NCI-H510A (cell line): Measurements from ENCODE around the gene RNPS1.
"Not testable (repeated sequence)": the region's sequence is repeated elsewhere in the genome, so short reads cannot be mapped to it uniquely, and the experiment has no call there.

ENCODE experiments used
- DNase-seq: peaks from one replicate; lab custom pipeline; 2025; lab: John Stamatoyannopoulos, UW

RNPS1 gene

DNA sequence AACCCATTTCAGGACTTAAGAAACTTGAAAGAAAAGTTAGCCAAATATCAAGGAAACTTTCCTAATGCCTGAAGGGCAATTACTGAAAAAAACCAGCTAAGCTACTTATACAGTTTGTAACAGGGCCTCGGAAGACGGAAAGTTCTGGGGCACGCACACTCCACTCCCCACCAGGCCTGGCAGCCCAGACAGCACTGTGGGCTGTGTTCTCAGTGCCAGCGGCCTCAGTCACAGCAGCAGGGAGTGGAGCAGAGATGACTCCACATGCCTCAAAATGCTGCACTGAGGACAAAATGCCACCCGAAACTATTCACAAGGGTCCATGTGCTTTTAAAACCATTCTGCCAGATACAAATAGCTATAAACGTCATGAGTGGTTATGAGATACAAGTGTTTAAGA lies 10.2 kb downstream of the RNPS1 start:
- DNase-seq, result no peak

DNA sequence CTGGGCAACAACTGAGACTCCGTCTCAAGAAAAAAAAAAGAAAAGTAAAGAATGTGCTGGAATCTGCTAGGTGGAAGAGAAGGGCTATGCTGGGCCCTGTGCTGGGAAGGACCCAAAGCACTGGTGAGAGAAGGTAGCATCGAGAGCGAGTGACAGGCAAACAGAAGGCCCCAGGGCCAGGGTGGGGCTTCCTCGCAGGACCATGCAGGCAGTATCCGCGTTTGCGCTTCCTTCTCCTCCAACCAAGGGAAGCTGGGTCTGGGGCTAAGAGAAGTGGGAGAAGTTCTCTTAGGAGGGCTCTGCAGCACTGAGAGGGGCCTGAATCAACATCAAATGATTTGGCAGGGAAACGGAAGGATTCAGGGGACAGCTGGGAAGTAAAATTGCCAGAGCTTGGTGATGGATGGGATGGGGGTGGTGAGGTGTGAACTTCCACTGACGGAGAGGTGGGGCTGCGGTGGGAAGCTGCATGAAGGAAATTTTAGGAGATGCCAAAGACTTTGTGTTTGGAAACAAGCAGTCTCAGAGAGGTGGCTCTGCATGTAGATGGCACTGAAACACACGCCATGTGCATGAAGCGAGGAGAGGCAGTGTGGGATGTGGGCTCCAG lies 11.3 kb downstream of the RNPS1 start:
- DNase-seq, result no peak

DNA sequence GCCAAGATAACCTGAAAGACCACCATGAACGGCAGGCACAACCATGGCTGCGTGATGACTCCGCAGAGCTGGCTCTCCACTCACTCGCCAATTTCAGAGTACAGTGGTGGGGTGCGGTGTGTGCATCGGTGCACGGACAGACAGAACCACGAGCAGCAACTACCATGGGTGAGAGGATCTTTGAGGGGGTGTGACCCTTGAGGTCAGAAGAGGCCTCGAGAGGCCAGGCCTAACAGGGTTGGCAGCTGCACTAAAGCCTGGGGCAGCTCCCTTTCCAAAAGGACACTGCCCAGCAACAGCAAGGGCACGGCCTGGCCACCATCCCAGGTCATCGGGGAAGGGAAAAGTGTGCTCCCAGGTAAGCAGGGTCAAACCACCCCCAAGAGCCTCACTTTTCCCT lies 14.6 kb downstream of the RNPS1 start:
- DNase-seq, result no peak

DNA sequence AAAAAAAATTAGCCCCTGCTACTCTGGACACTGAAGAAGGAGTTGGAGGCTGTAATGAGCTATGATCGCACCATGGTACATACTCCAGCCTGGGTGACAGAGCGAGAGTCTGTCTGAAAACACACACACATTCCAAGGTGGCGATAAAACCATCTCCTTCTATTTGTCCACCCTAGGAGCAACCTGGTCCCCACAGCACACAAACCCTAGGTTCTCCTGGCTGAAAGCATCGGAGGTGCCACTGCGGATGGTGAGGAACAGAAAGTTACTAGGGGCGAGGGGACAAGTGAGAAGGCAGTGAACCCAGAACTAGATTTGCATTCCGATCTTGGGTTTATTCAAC lies 15.1 kb downstream of the RNPS1 start:
- DNase-seq, result no peak

DNA sequence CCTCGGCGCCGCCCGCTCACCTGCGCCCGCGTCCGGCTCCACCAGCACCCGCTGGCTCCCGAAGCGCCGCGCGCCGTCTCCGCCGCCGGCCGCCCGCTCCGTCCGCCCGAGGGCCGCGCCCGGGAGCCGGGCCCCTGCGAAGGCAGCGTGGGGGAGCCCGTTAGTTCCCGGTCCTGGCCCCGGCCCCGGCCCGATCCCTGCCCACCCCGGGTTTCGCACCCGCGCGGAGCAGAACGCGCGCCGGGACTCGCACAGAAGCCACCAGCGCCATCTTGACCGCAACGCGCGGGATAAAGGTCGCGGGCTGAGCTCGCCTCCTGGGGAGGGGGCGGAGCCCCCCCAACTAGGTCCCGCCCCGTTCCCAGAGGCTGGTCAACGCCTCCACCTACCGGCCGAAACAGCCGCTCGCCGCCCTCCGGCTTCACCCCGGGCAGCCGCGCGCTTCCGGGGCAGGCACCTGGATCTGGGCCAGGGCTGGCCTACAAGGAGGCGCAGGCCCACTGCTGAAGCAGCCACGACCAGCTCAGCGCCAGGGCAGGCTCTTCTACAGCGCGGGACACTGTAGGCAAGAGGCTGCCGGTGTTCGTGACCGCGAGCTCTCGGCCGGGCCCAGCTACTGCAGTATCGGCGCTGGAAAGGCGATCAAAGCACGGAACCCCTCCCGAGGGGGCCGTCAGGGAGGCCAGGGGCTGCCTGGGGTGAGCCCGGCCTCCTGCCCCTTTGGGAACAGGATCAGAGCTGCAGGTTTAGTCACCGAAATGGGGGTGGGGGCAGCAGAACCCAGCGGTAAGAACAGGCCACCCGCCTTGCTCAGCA lies 16.4 kb downstream of the RNPS1 start, which contains the start of gene ECI1:
ECI1 (minus strand) TSS at position 292 of the 816 bp plus-strand sequence; CDS start at position 271, 21 bp downstream.
- DNase-seq, result peak; percentile 79

DNA sequence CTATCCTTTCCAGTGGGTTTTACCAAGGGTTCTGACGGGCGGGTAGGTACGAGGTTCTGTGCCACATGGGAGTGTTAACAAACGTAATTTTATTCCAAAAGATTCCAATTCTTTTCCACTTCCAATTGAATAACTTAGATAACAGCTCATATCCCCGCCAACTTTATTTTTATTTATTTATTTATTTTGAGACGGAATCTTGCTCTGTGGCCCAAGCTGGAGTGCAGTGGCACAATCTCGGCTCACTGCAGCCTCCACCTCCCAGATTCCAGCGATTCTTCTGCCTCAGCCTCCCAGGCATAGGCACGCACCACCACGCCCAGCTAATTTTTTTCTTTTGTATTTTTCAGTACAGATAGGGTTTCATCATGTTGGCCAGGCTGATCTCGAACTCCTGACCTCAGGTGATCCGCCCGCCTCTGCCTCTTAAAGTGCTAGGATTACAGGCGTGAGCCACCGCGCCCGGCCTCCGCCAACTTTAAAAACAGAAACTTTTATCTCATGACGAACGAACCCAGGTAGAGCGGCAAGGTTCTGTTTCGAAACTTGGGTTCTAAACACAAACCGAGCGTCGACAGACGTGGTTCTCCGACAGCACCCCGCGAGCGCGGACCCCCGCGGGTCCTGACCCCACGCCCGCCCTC lies 17.2 kb downstream of the RNPS1 start:
- DNase-seq, result no peak

DNA sequence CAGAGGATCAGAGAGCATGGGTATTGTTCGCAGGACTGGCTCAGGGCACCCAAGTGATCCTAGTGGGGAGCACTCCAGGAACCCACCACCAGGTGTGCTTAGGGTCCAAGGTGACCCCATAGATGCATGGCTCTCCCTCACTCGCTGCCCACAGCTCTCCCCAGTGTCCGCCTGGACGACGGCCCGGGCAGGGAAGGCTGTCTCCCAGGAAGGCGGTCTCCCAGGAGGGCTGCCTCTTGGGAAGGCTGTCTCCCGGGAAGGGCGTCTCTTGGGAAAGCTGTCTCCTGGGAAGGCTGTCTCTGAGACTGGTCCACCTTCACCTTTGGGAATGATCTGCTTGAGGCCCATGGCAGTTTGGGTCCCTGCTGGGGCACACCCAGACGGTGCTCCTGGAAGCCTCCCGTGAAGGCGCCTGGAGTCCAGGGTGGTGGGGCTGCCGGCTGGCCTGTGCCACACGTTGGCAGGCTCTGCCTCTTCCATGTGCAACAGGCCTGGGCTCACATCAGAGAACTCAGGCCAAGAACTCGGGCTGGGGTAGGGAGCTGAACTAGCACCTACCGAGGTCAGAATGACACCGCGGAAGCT lies 21.5 kb downstream of the RNPS1 start:
- no peak for DNase-seq

DNA sequence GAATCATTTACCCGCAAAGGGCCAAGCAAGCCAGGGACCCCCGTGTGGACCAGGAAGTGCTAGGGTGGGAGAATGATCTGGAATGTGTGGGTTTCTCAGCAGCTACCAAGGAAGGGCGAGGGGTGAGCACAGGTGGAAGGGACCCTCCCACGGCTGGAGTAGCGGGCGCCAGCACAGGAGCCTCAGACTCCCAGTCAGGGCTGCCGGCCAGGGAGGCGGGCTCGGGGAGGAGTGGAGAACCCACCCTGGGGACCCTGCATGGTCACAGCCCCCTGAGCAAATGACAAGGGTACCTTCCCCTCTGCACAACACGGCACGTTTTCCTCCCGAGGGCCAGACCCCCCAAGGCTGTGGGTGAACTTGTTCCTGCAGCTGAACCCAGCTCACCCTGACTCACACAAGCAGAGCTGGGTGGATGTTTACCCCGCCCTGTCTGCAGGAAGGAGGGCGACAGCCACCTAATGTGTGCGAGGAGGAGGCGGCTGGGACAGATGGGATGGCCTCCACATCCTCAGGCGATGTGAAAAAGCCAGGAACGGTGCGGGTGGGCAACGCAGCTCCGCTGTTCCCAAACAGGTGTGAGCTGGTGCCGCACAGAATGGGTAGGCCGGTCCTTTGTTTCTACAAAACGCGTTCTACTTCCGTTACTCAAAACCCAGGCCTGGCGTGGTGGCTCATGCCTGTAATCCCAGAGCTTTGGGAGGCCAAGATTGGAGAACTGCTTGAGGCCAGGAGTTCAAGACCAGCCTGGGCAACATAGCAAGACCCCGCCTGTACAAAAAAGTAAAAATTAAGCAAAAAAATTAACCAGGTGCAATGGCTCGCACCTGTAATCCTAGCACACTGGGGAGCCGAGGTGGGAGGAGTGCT lies 22.8 kb downstream of the RNPS1 start:
- DNase-seq, result no peak

DNA sequence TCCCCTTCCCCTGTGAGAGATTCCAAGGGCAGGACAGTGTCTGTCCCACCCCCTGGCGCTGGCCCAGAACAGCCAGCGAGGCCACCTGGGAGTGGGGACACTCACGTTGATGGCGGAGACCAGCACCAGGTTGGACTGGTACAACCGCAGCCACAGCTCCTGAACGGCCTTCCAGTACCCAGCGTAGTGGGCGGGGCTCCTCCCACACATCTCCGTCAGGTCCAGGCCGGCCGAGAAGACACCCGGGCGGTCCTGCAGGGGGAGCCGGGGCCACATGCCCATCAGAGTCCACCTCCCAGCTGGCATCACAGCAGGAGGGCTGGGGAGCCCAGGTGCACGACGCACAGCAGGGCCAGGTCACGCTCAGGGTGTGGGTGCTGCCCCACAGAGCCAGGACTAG lies 23.6 kb downstream of the RNPS1 start:
- DNase-seq, result no peak

DNA sequence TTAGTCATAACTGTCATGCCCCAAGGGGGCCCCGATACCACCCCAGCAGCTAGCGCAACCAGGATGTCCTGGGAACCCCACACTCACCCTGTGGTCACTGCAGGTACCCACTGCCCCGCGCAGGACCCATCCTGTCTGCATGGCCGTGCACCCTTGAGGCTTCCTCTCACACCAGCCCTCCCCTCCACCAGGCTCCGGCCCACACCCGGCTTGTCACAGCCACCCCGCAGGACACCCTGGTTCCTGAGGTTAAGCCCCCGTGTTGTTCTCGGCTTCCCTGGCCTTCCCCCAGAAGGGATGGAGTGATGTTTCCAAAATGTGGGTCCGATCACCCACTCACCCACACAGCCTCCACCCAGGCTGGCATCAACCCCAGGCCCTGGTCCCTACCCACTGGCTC lies 24.1 kb downstream of the RNPS1 start:
- no peak for DNase-seq

DNA sequence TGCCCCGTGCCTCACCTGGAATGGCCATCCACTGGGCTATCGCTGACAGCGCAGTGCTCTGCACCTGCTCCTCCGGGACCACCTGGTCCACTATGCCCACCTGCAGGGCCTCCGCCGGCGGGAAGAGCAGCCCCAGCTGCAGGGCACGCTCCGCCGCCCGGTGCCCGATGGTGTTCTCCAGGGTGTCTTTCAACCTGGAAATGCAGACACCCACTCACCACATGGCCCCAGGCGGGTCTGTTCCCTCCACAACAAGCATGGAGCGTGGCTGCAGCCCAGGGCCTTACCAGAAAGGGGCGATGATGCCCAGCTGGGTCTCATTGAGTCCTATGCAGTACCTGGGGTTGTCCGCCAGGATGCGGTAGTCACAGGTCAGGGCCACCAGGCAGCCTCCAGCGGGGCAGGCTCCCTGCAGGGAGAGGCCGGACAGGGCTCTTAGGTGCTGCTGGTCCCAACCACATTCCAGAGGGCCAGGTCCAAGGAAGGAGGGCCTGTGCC lies 24.8 kb downstream of the RNPS1 start:
- no peak for DNase-seq

DNA sequence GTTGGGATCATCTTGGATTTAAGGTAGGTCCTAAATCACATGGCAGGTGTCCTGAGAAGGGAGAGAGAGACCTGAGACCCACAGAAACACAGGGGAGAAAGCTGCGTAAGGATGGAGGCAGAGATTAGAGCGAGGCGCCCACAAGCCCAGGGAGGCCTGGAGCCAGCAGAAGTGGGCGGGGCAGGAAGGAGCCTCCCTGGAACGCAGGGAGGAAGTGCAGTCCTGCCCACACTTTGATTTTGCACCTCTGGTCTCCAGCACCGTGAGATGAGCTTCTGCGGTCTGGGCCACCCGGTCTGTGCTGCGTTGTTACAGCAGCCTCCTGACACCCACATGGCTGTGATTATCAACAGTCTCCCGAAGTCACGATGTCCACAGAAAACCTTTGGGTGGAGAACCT lies 25.3 kb downstream of the RNPS1 start:
- DNase-seq, result no peak

DNA sequence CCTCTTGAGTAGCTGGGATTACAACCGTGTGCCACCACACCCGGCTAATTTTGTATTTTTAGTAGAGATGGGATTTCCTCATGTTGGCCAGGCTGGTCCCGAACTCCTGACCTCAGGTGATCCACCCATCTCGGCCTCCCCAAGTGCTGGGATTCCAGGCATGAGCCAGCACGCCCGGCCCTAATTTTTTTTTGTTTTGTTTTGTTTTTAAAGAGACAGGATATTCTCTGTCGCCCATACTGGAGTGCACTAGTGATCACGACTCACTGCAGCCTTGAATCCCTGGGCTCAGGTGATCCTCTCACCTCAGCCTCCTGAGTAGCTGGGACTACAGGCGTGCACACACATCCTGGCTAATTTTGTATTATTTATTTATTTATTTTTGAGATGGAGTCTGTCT lies 27.6 kb downstream of the RNPS1 start:
- not testable (repeated sequence) for DNase-seq

DNA sequence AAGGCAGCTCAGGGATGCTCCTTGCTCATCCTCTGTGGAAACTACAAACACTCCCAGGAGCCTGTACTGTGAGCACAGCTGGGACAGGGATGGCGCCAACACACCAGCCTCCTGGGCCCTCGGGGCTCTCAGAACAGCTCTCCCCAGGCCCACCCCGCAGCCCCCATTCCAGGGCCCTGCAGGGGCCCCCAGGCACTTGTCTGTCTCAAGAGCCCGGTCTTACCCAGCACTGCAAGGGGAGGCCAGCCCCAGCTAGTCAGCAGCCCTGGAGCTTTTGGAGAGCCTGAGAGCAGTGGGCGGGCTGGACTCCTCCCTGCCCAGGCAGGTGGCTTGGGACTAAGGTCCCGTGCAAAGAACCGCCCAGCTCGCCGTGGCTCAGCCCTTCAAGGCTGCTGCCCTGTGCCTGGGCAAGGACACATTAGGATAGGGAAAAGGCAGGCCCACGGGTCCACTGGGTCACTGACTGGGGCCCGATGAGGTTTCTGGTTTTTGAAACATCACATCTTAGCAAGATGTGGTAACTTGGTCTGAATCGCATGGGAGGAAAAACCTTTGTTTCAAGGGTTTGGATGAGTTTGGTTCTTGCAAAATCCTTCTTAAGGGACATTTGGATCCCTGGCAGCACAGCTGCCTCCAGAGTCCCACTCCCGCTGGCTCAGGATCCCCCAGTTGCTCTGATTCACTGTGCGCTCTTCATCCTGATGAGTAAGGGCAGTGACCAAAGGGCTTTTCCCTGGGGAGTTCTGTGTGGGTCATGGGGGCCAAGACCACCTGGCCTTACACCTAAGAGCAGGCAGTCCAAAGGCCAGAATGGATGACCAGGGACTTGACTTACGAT lies 28.9 kb downstream of the RNPS1 start:
- DNase-seq, result no peak

DNA sequence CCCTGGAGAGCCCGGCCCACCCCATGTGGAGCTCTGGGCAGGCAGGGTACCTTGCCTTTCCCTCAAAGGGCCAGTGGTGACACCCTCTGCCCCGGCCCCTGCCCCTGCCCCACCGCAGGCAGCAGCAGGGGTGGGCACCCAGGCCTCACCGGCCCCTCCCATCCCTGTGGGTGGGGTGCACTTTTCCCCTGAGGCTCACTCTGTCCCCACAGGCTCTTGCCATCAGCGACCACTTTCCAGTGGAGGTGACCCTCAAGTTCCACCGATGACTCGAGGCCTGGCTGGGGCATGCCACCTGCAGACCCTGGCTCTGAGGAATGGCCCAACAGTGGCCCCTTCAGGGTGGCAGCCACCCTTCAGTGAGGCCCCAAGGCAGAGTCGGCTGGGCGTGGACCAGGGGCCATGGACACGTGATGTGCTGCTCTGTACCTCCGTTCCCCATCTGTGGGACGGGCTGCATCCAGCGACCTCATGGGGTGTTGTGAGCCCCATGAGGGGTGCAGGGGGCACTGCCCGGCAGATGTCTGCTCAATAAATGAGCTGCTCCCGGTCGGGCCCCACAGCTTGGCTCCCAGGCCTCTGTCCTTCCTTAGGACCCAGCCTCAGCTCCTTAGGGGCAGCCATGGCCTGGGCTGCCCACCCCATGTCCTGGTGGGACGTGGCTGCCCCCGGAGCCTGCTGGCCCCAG lies 29.6 kb downstream of the RNPS1 start:
- no peak for DNase-seq

DNA sequence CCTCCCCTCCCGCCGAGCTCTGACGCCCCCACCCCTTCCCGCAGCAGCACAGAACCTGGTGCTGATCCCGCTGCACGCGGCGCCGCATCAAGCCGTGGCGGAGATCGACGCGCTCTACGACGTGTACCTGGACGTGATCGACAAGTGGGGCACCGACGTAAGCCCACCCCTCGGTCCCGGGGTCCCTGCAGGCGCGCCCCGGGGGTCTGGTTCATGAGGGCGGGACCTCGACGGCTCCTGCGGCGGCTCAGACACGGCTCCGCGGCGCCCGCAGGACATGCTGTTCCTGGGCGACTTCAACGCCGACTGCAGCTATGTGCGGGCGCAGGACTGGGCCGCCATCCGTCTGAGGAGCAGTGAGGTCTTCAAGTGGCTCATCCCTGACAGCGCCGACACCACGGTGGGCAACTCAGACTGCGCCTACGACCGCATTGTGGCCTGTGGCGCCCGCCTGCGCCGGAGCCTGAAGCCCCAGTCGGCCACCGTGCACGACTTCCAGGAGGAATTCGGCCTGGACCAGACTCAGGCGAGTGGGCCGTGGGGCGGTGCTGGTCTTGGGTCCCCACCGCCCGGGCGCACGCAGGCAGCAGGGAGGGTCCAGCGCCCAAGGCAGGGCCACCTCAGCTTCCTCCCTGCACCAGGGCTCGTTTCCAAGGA lies 30.3 kb downstream of the RNPS1 start:
- no peak for DNase-seq

DNA sequence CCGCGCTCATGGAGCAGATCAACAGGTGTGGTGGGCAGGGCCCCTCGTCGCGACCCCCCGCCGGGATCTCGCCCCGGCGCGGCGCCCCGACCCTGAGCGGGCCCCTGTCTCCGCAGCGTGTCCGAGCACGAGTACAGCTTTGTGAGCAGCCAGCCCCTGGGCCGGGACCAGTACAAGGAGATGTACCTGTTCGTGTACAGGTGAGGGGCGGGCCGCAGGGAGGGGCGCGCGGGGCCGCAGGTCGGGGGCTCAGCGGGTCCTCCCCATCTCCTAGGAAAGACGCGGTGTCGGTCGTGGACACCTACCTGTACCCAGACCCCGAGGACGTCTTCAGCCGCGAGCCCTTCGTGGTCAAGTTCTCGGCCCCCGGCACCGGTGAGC lies 30.8 kb downstream of the RNPS1 start:
- no peak for DNase-seq

DNA sequence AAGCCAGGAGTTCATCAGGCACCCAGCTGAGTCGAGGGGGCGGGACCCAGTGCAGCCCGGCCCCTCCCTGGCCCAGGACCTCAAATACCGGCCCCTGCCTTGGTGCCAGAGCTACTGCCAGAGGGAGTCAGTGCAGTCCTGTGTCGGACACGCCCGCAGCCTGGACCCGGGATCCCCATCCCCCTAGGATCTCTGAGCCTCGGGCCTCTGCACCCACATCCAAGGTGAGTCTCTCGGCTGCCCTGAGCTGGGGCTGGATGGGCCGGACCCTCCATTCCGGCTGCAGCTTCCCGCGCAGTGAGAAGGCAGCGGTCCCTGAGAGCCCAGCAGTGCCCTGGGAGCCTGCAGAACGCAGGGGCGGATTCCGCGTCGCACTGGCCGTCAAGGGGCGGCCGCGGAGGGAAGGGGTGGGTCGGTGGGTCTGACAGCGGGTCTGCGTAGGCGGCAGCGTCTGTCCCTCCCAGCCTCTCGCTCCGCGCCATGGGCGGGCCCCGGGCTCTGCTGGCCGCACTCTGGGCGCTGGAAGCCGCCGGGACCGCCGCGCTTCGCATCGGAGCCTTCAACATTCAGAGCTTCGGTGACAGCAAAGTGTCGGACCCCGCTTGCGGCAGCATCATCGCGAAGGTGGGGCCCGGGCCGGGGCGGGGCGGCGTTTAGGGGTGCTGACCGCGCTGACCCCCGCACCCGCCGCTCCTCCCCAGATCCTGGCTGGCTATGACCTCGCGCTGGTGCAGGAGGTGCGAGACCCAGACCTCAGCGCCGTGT lies 31.4 kb downstream of the RNPS1 start, which contains the start of gene DNASE1L2:
DNASE1L2 (plus strand) TSS at position 108 of the 765 bp plus-strand sequence; CDS start at position 481, 373 bp downstream.
- no peak for DNase-seq
